HG03378 (cell line): ENCODE results near the gene FKBP2.

ENCODE experiments used
- ATAC-seq: cut with Tn5 transposase; IDR thresholded peaks from one replicate; pipeline ENCODE4 v1.9.1; 2021; ENCODE audit warnings: mild to moderate bottlenecking, moderate library complexity; ENCODE audit not compliant: unreplicated experiment

FKBP2 gene

GRCh38 chr11:64240435-64241240, at the start of gene FKBP2:
Gene FKBP2, plus strand, starts transcription at chr11:64241095. Its CDS starts 1,293 bp downstream, at chr11:64242388.
- peak; percentile 38 for ATAC-seq

- no peak for ATAC-seq
Measured at GRCh38 chr11:64192434-64192833, 48.5 kb upstream of the FKBP2 start.

DNA sequence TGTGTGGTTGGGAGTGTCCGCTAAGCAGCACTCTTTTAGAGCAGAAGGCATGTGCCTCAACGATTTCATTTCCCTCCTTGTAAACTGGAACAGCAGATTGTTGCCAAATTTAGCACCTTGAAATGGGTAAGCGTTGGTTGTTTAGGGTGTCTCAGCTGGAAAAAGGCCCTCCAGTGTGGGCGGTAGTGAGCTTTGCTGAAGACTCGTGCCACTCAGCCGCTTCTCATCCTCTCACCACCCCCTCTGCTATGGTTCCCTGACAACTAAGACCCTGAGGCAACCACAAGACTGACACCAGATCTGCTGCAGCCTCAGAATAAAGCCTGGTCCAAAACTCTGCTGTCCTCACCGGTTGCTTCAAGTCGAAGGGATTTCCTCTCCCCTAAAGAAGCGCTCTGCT, 44.3 kb upstream of the FKBP2 start:
- no peak for ATAC-seq

DNA sequence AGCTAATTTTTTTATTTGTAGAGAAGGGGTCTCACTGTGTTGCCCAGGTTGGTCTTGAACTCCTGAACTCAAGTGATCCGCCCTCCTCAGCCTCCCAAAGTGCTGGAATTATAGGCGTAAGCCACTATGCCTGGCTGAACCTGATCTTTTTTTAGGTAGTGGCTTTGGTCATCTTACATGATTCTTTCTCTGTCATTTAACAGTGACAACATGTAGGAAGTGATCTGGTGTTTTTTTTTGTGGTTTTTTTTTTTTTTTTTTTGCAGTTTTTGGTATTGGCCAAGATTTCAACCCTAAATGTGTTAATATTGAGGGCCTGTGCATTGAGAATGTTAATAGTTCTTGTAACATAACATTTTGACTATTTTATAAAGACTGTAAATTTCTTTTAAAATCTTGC, 42.4 kb upstream of the FKBP2 start:
- ATAC-seq: no peak

- ATAC-seq: no peak
Measured at GRCh38 chr11:64201543-64201942, 39.4 kb upstream of the FKBP2 start.

GRCh38 chr11:64202992-64203391, 37.9 kb upstream of the FKBP2 start:
- no peak for ATAC-seq

GRCh38 chr11:64203421-64204079, 37.3 kb upstream of the FKBP2 start:
- no peak for ATAC-seq

DNA sequence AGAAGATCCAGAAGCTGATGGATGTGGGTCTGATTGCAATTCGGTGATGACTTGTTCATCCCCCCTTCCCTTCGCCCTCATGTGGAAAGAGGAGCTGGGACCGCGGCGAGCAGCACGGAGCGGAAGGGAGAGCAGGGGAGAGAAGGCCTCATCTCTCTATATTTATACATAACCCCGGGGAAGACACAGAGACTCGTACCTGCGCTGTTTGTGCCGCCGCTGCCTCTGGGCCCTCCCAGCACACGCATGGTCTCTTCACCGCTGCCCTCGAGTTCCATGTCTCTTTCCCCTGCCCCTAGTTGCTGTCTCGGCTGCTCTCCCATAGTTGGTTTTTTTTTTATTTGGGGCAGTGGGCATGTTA, 36.8 kb upstream of the FKBP2 start:
- ATAC-seq: no peak

DNA sequence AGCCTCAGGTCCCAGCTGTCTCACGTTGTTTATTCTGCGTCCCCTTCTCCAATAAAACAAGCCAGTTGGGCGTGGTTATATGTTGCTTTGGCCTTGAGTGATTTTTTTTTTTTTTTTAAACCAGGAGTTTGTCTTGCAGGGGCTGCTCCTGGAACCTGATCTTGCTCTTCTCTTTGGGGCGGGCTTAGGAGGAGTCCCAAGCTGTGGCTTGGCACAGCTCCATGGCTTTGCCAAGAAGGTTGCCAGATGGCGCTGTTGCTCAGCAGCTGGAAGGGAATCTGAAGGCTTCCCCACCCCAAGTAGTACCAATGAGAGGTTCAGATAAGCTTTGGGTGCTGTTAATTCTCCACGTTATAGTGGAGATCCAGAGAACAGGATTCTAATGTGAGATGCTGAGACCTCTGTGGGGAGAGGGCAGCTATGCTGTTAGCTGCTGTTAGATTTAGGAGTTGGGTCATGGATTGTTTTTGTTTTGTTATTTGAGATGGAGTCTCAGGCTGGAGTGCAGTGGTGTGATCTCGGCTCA, 36.4 kb upstream of the FKBP2 start:
- ATAC-seq: no peak

DNA sequence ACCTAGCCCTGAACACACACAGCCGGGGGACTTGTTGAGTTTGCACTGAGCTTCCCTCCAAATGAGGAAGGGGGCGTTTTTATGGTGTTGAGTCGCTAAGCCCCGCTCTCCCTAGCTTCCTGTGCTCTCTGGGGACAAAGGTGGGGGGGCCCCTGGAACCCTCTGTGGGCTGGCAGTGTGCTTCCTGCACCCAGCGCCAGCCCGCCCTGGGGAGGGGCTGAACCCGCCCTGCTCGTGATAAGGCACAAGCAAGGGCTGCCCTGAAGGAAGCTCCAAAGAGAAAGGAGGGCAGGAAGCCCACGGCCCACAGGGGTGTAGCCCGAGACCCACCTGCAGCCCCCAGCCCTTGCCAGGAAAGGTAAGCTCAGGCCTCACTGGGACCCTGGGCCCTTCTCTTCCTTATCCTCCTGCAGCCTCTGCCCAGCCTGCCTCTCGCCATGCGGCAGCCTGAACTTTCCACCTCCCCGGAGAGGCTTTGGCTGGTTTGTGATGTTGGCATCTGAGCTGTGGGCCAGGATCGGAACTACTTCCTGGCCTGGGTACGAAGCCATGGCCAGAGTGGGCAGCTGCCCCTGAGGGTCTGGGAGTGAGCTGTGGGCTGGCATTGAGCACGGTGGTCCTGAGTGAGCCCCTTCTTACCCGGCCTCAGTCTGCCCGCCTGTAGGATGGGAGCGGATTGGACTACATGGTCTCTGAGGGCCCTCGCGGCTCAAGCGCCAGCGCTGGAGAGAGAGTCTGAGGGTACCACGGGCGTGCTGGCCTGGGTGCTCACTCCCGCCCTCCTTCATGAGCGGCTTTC, 34.2 kb upstream of the FKBP2 start, which contains the start of gene FERMT3:
TSS of gene FERMT3 (plus strand) at position 265 of the 799 bp plus-strand sequence. CDS start 644 bp downstream, outside the sequence.
- ATAC-seq: no peak

- peak; percentile 35 for ATAC-seq
Measured at GRCh38 chr11:64207256-64208085, 33.4 kb upstream of the FKBP2 start.

GRCh38 chr11:64208086-64208795, 32.7 kb upstream of the FKBP2 start:
- ATAC-seq: no peak

- ATAC-seq: no peak
Measured at GRCh38 chr11:64208796-64209562, 31.9 kb upstream of the FKBP2 start.

DNA sequence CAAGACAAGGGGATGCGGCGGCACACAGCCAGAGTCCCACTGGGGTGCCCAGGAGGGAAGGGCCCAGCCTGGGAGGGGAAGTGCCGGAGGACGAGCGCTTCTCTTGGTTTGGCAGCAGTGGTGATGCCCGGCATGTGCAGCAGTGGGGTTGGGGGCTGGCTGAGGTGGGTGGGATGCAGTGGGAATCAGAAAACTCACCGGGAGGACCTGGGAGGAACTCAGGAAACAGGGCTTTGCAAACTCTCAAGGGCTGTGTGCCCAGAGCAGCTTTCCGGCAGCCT, 31.4 kb upstream of the FKBP2 start:
- ATAC-seq: no peak

- no peak for ATAC-seq
Measured at GRCh38 chr11:64210301-64211020, 30.4 kb upstream of the FKBP2 start.

GRCh38 chr11:64211181-64211872, 29.6 kb upstream of the FKBP2 start:
- no peak for ATAC-seq

GRCh38 chr11:64216879-64217278, 24.0 kb upstream of the FKBP2 start:
- ATAC-seq: no peak
